H9 (cell line): Measurements from ENCODE around the gene KIF13A. TPM values are rescaled to one million over a fixed set of nuclear protein-coding genes. Genes with fewer than 3 reads are reported as not detected.

ENCODE experiments used
- DNase-seq: peaks from one replicate; pipeline ENCODE4 v3.0.0-alpha.2; 2017
- H2AFZ ChIP-seq: one replicate; pipeline ENCODE4 v1.6.1; 2013; ENCODE audit warnings: mild to moderate bottlenecking, low read length, control low read depth, moderate library complexity
- H2AK5ac ChIP-seq: 2 replicates; pipeline ENCODE4 v1.6.1; 2013; ENCODE audit warnings: low read length, control low read depth, mixed read lengths; ENCODE audit not compliant: insufficient read length
- H2BK120ac ChIP-seq: one replicate; pipeline ENCODE4 v1.6.1; 2013; ENCODE audit warnings: low read depth, mild to moderate bottlenecking, low read length, control low read depth, inconsistent platforms; ENCODE audit not compliant: poor library complexity, severe bottlenecking
- H2BK12ac ChIP-seq: 2 replicates; pipeline ENCODE4 v1.6.1; 2013; ENCODE audit warnings: low read length, control low read depth, mixed read lengths, low read depth; ENCODE audit not compliant: insufficient read length
- H2BK15ac ChIP-seq: 2 replicates; pipeline ENCODE4 v1.6.1; 2013; ENCODE audit warnings: low read depth, low read length, control low read depth
- H2BK20ac ChIP-seq: one replicate; pipeline ENCODE4 v1.6.1; 2013; ENCODE audit warnings: low read depth, mild to moderate bottlenecking, low read length, control low read depth, inconsistent platforms; ENCODE audit not compliant: poor library complexity, severe bottlenecking
- H2BK5ac ChIP-seq: 2 replicates; pipeline ENCODE4 v1.6.1; 2013; ENCODE audit warnings: low read length, control low read depth, mixed read lengths; ENCODE audit not compliant: insufficient read length
- H3K14ac ChIP-seq: 2 replicates; pipeline ENCODE4 v1.6.1; 2013; ENCODE audit warnings: low read length, control low read depth; ENCODE audit not compliant: insufficient read depth
- H3K18ac ChIP-seq: 2 replicates; pipeline ENCODE4 v1.6.1; 2013; ENCODE audit warnings: low read depth, mild to moderate bottlenecking, mixed read lengths, low read length, control low read depth; ENCODE audit not compliant: insufficient read length
- H3K23ac ChIP-seq: 2 replicates; pipeline ENCODE4 v1.6.1; 2013; ENCODE audit warnings: low read length, control low read depth, mixed read lengths, low read depth; ENCODE audit not compliant: insufficient read length
- H3K23me2 ChIP-seq: 2 replicates; pipeline ENCODE4 v1.6.1; 2013; ENCODE audit warnings: low read depth, mild to moderate bottlenecking, mixed read lengths, low read length, control low read depth; ENCODE audit not compliant: insufficient read length, poor library complexity, severe bottlenecking
- H3K27ac ChIP-seq: 2 replicates; pipeline ENCODE4 v1.5.1; 2013; ENCODE audit warnings: low read length, control low read depth, mixed read lengths, low read depth; ENCODE audit not compliant: insufficient read length
- H3K27me3 ChIP-seq: 2 replicates; pipeline ENCODE4 v1.6.1; 2013; ENCODE audit warnings: low read length, control low read depth, inconsistent platforms; ENCODE audit not compliant: insufficient read depth
- H3K4ac ChIP-seq: 2 replicates; pipeline ENCODE4 v1.6.1; 2013; ENCODE audit warnings: low read depth, mild to moderate bottlenecking, control low read depth, inconsistent platforms, low read length, moderate library complexity
- H3K4me1 ChIP-seq: 2 replicates; pipeline ENCODE4 v1.6.1; 2013; ENCODE audit warnings: low read length, control low read depth, inconsistent platforms; ENCODE audit not compliant: insufficient read depth
- H3K4me2 ChIP-seq: 2 replicates; pipeline ENCODE4 v1.6.1; 2013; ENCODE audit warnings: low read length, control low read depth, mixed read lengths; ENCODE audit not compliant: insufficient read length, insufficient read depth
- H3K56ac ChIP-seq: 2 replicates; pipeline ENCODE4 v1.6.1; 2013; ENCODE audit warnings: low read depth, mild to moderate bottlenecking, mixed read lengths, low read length, control low read depth; ENCODE audit not compliant: insufficient read length
- H3K79me1 ChIP-seq: 2 replicates; pipeline ENCODE4 v1.6.1; 2013; ENCODE audit warnings: low read depth, mild to moderate bottlenecking, moderate library complexity, low read length, control low read depth, inconsistent platforms; ENCODE audit not compliant: insufficient read depth, poor library complexity, severe bottlenecking
- H3K79me2 ChIP-seq: 2 replicates; pipeline ENCODE4 v1.6.1; 2013; ENCODE audit warnings: low read length, control low read depth, inconsistent platforms; ENCODE audit not compliant: insufficient read depth
- H3K9ac ChIP-seq: 2 replicates; pipeline ENCODE4 v1.6.1; 2013; ENCODE audit warnings: low read length, control low read depth, mixed read lengths; ENCODE audit not compliant: insufficient read length; ENCODE audit errors: extremely low read depth
- H3K9me3 ChIP-seq: one replicate; pipeline ENCODE4 v1.6.1; 2013; ENCODE audit warnings: low read depth, low read length, inconsistent platforms; ENCODE audit not compliant: control insufficient read depth
- H3T11ph ChIP-seq: one replicate; pipeline ENCODE4 v1.6.1; 2013; ENCODE audit warnings: mild to moderate bottlenecking, low read length, control low read depth, inconsistent platforms
- H4K20me1 ChIP-seq: one replicate; pipeline ENCODE4 v1.6.1; 2013; ENCODE audit not compliant: control insufficient read depth, insufficient read length, insufficient read depth
- H4K5ac ChIP-seq: 2 replicates; pipeline ENCODE4 v1.6.1; 2013; ENCODE audit warnings: low read depth, mild to moderate bottlenecking, mixed read lengths, low read length, control low read depth; ENCODE audit not compliant: insufficient read length
- H4K8ac ChIP-seq: replicated peaks from 2 replicates; pipeline ENCODE4 v1.6.1; 2013; ENCODE audit warnings: low read length, control low read depth, mixed read lengths, low read depth; ENCODE audit not compliant: insufficient read length
- H4K91ac ChIP-seq: 2 replicates; pipeline ENCODE4 v1.6.1; 2013; ENCODE audit warnings: low read depth, mild to moderate bottlenecking, moderate library complexity, mixed read lengths, low read length, control low read depth; ENCODE audit not compliant: insufficient read length
- H3K27ac Mint-ChIP-seq, 3 experiments: 2 replicates in 2 of 3; 3 replicates in 1 of 3; pipeline ENCODE4 v1.8.0; 2020 to 2021; ENCODE audit warnings: mixed read lengths in 3 of 3, mild to moderate bottlenecking in 1 of 3, moderate library complexity in 1 of 3
- H3K27me3 Mint-ChIP-seq: 2 replicates; pipeline ENCODE4 v1.8.0; 2021; ENCODE audit warnings: low read depth, mild to moderate bottlenecking, moderate library complexity, mixed read lengths
- H3K36me3 Mint-ChIP-seq, 3 experiments: 2 replicates in 2 of 3; 3 replicates in 1 of 3; pipeline ENCODE4 v1.8.0; 2020 to 2021; ENCODE audit warnings: low read depth in 3 of 3, mixed read lengths in 3 of 3; ENCODE audit not compliant: insufficient read depth in 1 of 3
- H3K4me1 Mint-ChIP-seq, 2 experiments: 2 replicates each; pipeline ENCODE4 v1.8.0; 2020; ENCODE audit warnings: mixed read lengths in 2 of 2
- H3K4me3 Mint-ChIP-seq, 2 experiments: 2 replicates in 1 of 2; 3 replicates in 1 of 2; pipeline ENCODE4 v1.8.0; 2020 to 2021; ENCODE audit warnings: mild to moderate bottlenecking in 2 of 2, mixed read lengths in 2 of 2, moderate library complexity in 1 of 2
- H3K9me3 Mint-ChIP-seq, 2 experiments: 2 replicates in 1 of 2; 3 replicates in 1 of 2; pipeline ENCODE4 v1.8.0; 2020; ENCODE audit warnings: mild to moderate bottlenecking in 2 of 2, mixed read lengths in 2 of 2, moderate library complexity in 1 of 2
- WGBS: extraction: QIAGEN DNeasy Blood & Tissue Kit; methylation state at CpG from one replicate; pipeline ENCODE4 v1.1.7; 2013; ENCODE audit warnings: missing lambda C conversion rate, low lambda C conversion rate, mixed read lengths; ENCODE audit not compliant: insufficient read length; ENCODE audit errors: extremely low coverage; 5-methylcytosine and 5-hydroxymethylcytosine counted together
- total RNA-seq: library from RNA; stranded (reverse); gene quantifications from 2 replicates; pipeline ENCODE4 v1.2.1, GENCODE V29; 2021
- TF ChIP-seq, protein P1 (sequence below): fragments of 200-600 bp; sonication (generic); conservative IDR thresholded peaks from 3 replicates; pipeline ENCODE4 v1.8.0; 2021; ENCODE audit warnings: antibody characterized with exemption, mild to moderate bottlenecking

KIF13A gene
- total RNA-seq, 1 experiment from 2014 or later, result 38.2 TPM

DNA sequence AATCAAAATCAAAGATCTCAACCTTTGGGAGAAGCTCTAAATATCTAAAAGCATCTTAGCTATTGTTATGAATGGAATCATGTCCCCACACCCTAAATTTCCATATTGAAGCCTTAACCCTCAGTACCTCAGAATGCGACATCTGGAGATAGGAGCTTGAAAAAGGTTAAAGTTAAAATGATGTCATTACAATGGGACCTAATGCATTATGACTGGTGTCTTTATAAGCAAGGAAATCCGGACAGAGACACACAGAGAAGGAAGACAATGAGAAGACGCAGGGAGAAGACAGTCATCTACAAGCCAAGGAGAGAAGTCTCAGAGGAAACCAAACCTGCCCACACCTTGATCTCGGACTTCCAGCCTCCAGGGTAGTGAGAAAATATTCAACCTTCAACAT is 46.1 kb downstream of the KIF13A start:
- no peak overlapping the region for H3K4me2 ChIP-seq
- no peak overlapping the region for H2BK15ac ChIP-seq
- TF ChIP-seq, protein P1, sequence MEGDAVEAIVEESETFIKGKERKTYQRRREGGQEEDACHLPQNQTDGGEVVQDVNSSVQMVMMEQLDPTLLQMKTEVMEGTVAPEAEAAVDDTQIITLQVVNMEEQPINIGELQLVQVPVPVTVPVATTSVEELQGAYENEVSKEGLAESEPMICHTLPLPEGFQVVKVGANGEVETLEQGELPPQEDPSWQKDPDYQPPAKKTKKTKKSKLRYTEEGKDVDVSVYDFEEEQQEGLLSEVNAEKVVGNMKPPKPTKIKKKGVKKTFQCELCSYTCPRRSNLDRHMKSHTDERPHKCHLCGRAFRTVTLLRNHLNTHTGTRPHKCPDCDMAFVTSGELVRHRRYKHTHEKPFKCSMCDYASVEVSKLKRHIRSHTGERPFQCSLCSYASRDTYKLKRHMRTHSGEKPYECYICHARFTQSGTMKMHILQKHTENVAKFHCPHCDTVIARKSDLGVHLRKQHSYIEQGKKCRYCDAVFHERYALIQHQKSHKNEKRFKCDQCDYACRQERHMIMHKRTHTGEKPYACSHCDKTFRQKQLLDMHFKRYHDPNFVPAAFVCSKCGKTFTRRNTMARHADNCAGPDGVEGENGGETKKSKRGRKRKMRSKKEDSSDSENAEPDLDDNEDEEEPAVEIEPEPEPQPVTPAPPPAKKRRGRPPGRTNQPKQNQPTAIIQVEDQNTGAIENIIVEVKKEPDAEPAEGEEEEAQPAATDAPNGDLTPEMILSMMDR, result no peak
- peak overlapping the region in 1 of 3 experiments; percentile 21; a peak in 2 of 7 replicates for H3K27ac Mint-ChIP-seq
- H3T11ph ChIP-seq, result no peak overlapping the region
- H4K8ac ChIP-seq, result no peak overlapping the region
- H3K4me1 ChIP-seq, result no peaks in the 10 kb centered on the region; the same call in 1 of the 2 replicates
- no peak overlapping the region for H2AK5ac ChIP-seq
- H2BK20ac ChIP-seq, result no peak overlapping the region
- no peak overlapping the region for H3K18ac ChIP-seq
- H3K14ac ChIP-seq, result no peak overlapping the region
- H3K4ac ChIP-seq, result no peak overlapping the region
- H3K4me3 Mint-ChIP-seq, result 0 out of 5 replicates have a peak overlapping the region, but pooled peaks of 1 of the 2 experiments have one; percentile 3
- H3K9ac ChIP-seq, result no peak overlapping the region
- H4K5ac ChIP-seq, result no peak overlapping the region
- no peak overlapping the region for H3K23ac ChIP-seq
- no peak overlapping the region for H2BK12ac ChIP-seq
- no peaks in the 10 kb centered on the region for H3K9me3 ChIP-seq
- no CpG with 5 or more reads among the region's 4 CpGs for WGBS
- peaks cover 30 to 39% of the 10 kb centered on the region in 2 experiments for H3K4me1 Mint-ChIP-seq
- H2BK120ac ChIP-seq, result no peak overlapping the region
- H3K27ac ChIP-seq, result no peak overlapping the region
- no peak overlapping the region for H2BK5ac ChIP-seq
- H3K79me1 ChIP-seq, result peaks cover 3% of the 10 kb centered on the region
- no peaks in the 10 kb centered on the region for H4K20me1 ChIP-seq
- H2AFZ ChIP-seq, result no peak overlapping the region
- H3K27me3 Mint-ChIP-seq, result no peaks in the 10 kb centered on the region; the same call in 1 of the 2 replicates
- no peaks in the 10 kb centered on the region for H3K27me3 ChIP-seq
- H3K23me2 ChIP-seq, result no peaks in the 10 kb centered on the region
- H4K91ac ChIP-seq, result no peak overlapping the region
- H3K79me2 ChIP-seq, result peaks cover 4% of the 10 kb centered on the region; the same call in 1 of the 2 replicates
- H3K56ac ChIP-seq, result no peak overlapping the region
- DNase-seq, result no peak
- H3K9me3 Mint-ChIP-seq, result no peaks in the 10 kb centered on the region
- no peaks in the 10 kb centered on the region; a peak in 1 of 7 replicates for H3K36me3 Mint-ChIP-seq
